Measurements from ENCODE around the gene ATCAY. TPM values are rescaled to one million over a fixed set of nuclear protein-coding genes. Genes with fewer than 3 reads are reported as not detected.

Gene ATCAY
- polyA plus RNA-seq, 2 of the 4 experiments (the other 2 are of a cell fraction): 0.06 TPM; not detected in 1

DNA sequence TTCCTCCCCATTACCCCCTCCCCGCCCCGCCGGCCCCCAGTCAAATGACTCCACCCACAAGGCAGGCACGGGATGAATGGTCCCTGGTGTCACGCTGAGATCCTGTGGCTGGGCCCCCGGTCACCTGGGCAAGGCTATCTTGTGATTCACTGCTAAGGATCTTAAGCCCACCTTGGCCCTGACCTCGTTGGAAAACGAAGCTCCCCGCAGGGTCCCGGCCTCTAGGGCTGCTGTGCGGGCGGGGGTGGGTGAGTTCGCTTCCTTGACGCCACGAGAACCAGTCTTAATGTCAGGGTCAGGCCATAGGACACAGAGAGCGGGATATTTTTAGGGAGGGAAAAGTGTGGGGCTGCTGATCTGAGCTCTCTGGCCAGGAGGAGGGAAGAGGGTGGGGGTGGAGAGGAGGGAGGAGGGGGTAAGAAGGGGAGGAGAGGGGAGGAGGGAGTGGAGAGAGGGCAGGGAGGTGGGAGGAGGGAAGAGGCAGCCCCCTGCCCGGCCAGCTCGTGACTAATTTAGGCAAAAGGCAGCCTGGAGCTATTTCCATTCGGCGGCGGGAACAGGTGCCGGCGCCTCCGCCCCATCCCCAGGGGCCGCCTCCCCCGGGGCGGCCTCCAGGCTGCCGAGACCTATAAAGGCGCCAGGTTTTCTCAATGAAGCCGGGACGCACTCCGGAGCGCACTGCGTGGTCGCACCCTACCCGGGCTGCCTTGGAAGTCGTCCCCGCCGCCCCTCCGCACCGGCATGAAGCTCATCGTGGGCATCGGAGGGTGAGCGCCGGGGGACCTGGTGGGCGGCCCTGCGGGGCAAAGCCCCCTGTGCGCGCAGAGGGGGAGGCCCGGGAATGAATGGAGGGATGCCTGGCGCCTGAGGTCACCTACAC, 52.7 kb downstream of the ATCAY start, which contains the start of gene NMRK2:
Gene NMRK2, plus strand, starts transcription at position 139 of the 880 bp plus-strand sequence. Its CDS starts 603 bp downstream, at position 742.
- Histone ChIP-seq H3K4me2 (no peak within 1 kb of the TSS), H3K9me3 (no peaks in the 10 kb centered on the region), H3K4me3 (no peak within 1 kb of the TSS), H3K4me1 (no peaks in the 10 kb centered on the region), H3K27ac (no peak within 1 kb of the TSS)
- TF ChIP-seq RFX5 (IDR thresholded peaks at IDR 0.05): no peak
- no peak for TF ChIP-seq ZFP36 (IDR thresholded peaks at IDR 0.05; ENCODE audit: borderline replicate concordance, partially characterized antibody)
- no peak for TF ChIP-seq HOXB13 (CRISPR knock-in tag; IDR thresholded peaks at IDR 0.05; ENCODE audit: low read depth)
- no peak for TF ChIP-seq EHMT2 (IDR thresholded peaks at IDR 0.05; ENCODE audit: low read depth)
- TF ChIP-seq, protein P1, sequence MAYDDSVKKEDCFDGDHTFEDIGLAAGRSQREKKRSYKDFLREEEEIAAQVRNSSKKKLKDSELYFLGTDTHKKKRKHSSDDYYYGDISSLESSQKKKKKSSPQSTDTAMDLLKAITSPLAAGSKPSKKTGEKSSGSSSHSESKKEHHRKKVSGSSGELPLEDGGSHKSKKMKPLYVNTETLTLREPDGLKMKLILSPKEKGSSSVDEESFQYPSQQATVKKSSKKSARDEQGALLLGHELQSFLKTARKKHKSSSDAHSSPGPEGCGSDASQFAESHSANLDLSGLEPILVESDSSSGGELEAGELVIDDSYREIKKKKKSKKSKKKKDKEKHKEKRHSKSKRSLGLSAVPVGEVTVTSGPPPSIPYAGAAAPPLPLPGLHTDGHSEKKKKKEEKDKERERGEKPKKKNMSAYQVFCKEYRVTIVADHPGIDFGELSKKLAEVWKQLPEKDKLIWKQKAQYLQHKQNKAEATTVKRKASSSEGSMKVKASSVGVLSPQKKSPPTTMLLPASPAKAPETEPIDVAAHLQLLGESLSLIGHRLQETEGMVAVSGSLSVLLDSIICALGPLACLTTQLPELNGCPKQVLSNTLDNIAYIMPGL (CRISPR knock-in tag; IDR thresholded peaks at IDR 0.05; ENCODE audit: borderline replicate concordance): no peak
- TF ChIP-seq KDM5A (IDR thresholded peaks at IDR 0.05): no peak
- no peak for TF ChIP-seq HES2 (IDR thresholded peaks at IDR 0.05)
- TF ChIP-seq CEBPB (IDR thresholded peaks at IDR 0.05): no peak
- no peak for TF ChIP-seq ZC3H11A (IDR thresholded peaks at IDR 0.05)
- TF ChIP-seq CHD4 (IDR thresholded peaks at IDR 0.05; ENCODE audit: borderline replicate concordance): no peak
- no peak for TF ChIP-seq ELK1 (IDR thresholded peaks at IDR 0.05; ENCODE audit: low read depth, low read length)
- TF ChIP-seq, protein P2, sequence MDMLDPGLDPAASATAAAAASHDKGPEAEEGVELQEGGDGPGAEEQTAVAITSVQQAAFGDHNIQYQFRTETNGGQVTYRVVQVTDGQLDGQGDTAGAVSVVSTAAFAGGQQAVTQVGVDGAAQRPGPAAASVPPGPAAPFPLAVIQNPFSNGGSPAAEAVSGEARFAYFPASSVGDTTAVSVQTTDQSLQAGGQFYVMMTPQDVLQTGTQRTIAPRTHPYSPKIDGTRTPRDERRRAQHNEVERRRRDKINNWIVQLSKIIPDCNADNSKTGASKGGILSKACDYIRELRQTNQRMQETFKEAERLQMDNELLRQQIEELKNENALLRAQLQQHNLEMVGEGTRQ (IDR thresholded peaks at IDR 0.05): no peak
- no peak for TF ChIP-seq RARB (CRISPR knock-in tag; IDR thresholded peaks at IDR 0.05)
- no peak for TF ChIP-seq HDAC2 (IDR thresholded peaks at IDR 0.05)
- TF ChIP-seq RAD21 (conservative IDR thresholded peaks at IDR 0.05 in 1 of 2, IDR thresholded peaks at IDR 0.05 in 1 of 2): no peak
- no peak for TF ChIP-seq NPAS2 (CRISPR knock-in tag; IDR thresholded peaks at IDR 0.05; ENCODE audit: borderline replicate concordance)
- no peak for TF ChIP-seq RCOR1 (IDR thresholded peaks at IDR 0.05; ENCODE audit: low read depth, low read length)
- no peak for TF ChIP-seq ZNF302 (CRISPR knock-in tag; IDR thresholded peaks at IDR 0.05)
- TF ChIP-seq EP300 (IDR thresholded peaks at IDR 0.05): no peak
- FAIRE-seq (no peak), ATAC-seq (no peak; a peak in 1 of 6 replicates), DNase-seq (ENCODE audit: low read depth in 1 of 2, low spot score in 1 of 2) (no peak)
- WGBS (ENCODE audit: missing lambda C conversion rate): 22% methylated on average over 12 of the region's 51 CpGs
- ChIA-PET POLR2A (interaction anchor here (0.7 kb wide), 1 partner anchor 52 kb away, joined by 3 read pairs; the partner anchor contains the start of gene EEF2), CTCF (interaction anchor here (0.7 kb wide), 1 partner anchor 67 kb away, joined by 3 read pairs; no protein-coding TSS in a partner anchor)

Data from A549 (cell line).